ENCODE measurements around the gene HOXB7. TPM values are rescaled to one million over a fixed set of nuclear protein-coding genes. Genes with fewer than 3 reads are reported as not detected.

HOXB7 gene
- total RNA-seq, 2 experiments from 2014 or later: 0.25 to 0.30 TPM

GRCh38 chr17:48592057-48592514 lies 18.7 kb downstream of the HOXB7 start:
- Mint-ChIP-seq H3K4me3 (no peak overlapping the region), H3K9me3 (no peaks in the 10 kb centered on the region), H3K36me3 (ENCODE audit: low read depth) (peaks cover 5% of the 10 kb centered on the region), H3K27me3 (peaks cover 91% of the 10 kb centered on the region), H3K4me1 (peaks cover 51% of the 10 kb centered on the region), H3K27ac (no peak overlapping the region)
- CTCF ChIA-PET: interaction anchor here (1.0 to 2.8 kb wide), 10 partner anchors 18 to 566 kb away, joined by 3 to 18 read pairs (median 6); partner anchors contain the start of gene HOXB7
- POLR2A ChIA-PET: no interaction called here
- no peak for DNase-seq

DNA sequence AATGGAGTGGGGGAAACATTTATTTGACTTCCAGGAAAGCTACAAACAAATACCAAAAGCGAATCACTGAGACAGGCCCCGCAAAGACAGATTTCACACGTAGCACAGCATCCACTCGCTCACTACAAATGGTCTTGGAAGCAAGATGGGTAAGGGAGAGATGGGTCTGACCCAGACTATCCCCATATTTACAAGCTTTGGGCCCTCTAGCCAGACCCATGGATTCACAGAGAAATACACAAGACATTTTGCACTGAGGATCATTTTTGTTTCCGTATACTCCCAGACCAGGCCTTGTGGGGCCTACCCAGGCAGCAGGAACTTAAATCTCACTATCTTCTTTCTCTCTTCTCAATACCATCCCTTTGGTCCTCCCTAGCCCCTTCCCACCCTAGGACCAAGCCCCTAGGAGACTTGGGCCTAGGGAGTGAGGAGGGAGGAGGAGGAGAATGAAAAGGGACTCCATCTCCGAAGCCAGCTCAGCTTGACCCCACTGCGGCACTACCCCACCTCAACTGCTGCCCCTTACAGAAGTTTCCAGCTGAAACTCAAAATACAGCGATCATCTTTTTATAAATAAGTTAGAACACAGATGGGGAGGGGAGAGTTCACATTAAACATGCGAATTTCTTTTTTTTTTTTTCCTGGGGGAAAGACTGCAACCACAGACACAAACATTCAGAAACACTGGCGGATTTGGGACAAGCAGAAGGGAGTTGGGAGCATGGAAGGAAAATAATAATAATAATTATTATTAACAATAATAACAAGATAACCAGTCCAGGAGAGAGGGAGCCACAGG lies 19.4 kb downstream of the HOXB7 start:
- H3K4me1 Mint-ChIP-seq: peaks cover 51% of the 10 kb centered on the region
- H3K27me3 Mint-ChIP-seq: peaks cover 91% of the 10 kb centered on the region
- ChIA-PET POLR2A (no interaction called here), CTCF (interaction anchor here (0.6 to 2.0 kb wide), 3 partner anchors 240 to 565 kb away, joined by 3 to 12 read pairs (median 3); no protein-coding TSS in a partner anchor)
- H3K4me3 Mint-ChIP-seq: no peak overlapping the region
- DNase-seq: no peak
- H3K27ac Mint-ChIP-seq: no peak overlapping the region
- H3K36me3 Mint-ChIP-seq (ENCODE audit: low read depth): peaks cover 6% of the 10 kb centered on the region
- H3K9me3 Mint-ChIP-seq: no peaks in the 10 kb centered on the region

DNA sequence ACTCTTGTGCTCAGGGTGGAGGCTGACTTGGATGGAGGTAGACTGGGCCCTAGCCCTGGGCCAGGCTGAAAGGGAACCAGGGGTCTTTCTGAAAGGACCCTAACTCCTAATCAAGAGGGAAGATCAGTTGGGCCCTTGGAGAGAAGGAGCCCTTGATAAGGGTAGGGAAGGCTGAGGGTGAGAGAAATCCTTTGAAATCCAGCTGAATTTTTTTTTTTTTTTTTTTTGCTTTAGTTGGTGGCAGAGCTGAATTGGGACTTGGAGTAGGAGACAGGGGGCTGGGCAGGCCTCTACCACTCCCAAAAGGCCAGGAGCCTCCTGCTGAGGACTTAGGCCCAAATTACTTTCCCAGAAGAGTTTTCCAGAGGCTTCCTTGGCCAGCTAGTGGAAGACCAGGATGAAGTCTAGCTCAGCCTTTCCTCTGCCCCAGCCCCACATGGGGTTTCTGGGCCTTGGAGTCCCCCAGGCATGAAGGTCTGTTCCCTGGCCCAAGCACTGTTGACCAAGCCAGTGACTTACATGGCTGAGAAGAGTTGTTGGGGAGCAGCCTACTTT lies 20.1 kb downstream of the HOXB7 start:
- CTCF ChIA-PET: interaction anchor here (0.6 to 1.0 kb wide), 2 partner anchors 239 to 252 kb away, joined by 3 read pairs; no protein-coding TSS in a partner anchor

DNA sequence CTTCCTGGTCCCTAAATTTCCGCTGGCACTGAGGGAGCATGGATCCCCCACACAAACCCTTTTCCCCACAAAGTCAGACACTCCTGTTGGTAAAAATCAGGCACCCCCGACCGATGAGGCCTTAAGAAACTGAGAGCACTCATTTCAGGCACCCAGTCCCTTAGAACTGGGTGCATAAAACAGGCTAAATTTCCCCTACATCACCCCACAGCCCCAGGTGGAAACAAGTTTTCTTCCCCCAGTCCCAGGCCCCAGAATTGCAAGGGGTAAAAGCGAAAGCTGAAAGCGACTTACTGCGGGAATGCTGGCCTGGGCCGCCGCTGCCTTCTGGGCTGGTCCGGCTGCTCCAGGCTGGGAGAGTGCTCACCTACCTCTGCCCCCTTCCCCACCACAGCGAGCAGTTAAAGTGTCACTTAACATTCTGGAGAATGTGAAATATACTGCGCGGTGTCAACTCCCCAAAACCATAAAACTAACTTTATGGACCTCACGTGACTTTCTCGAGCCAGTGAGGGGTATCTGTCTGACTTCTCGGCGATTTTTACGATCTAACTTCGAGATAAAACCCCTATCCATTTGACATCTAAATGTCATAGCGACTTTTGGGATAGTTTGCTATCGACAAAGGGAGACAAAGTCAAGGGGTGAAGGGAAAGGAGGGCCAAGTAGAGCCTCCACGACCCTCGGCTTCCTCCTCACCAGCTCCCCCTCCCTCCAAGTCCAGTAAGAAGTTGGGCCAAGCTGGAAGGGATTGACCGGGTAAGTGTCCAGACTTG lies 20.8 kb downstream of the HOXB7 start, which contains the start of gene HOXB3:
TSS of gene HOXB3 (minus strand) at position 411 of the 776 bp plus-strand sequence. CDS start 37,767 bp downstream, outside the sequence.
- ChIA-PET POLR2A (interaction anchor here (0.6 kb wide), 1 partner anchor 20 kb away, joined by 3 read pairs; no protein-coding TSS in a partner anchor), CTCF (interaction anchor here (0.7 to 1.2 kb wide), 2 partner anchors 23 to 34 kb away, joined by 3 to 4 read pairs; no protein-coding TSS in a partner anchor)
- no peak within 1 kb of the TSS for H3K4me3 Mint-ChIP-seq
- peaks cover 93% of the 10 kb centered on the region for H3K27me3 Mint-ChIP-seq
- H3K36me3 Mint-ChIP-seq (ENCODE audit: low read depth): peaks cover 8% of the 10 kb centered on the region
- no peak for DNase-seq
- no peaks in the 10 kb centered on the region for H3K9me3 Mint-ChIP-seq
- H3K27ac Mint-ChIP-seq: no peak within 1 kb of the TSS
- peaks cover 56% of the 10 kb centered on the region for H3K4me1 Mint-ChIP-seq

More for the DNA sequence above, 20.1 kb downstream of the HOXB7 start:
- no peak for DNase-seq
- Mint-ChIP-seq H3K4me3 (no peak overlapping the region), H3K27me3 (peaks cover 93% of the 10 kb centered on the region), H3K9me3 (no peaks in the 10 kb centered on the region), H3K36me3 (ENCODE audit: low read depth) (peaks cover 8% of the 10 kb centered on the region), H3K27ac (no peak overlapping the region), H3K4me1 (peaks cover 54% of the 10 kb centered on the region)
- POLR2A ChIA-PET: interaction anchor here (0.6 kb wide), 1 partner anchor 19 kb away, joined by 3 read pairs; no protein-coding TSS in a partner anchor

- DNase-seq: no peak
- Mint-ChIP-seq H3K4me3 (no peak overlapping the region), H3K9me3 (no peaks in the 10 kb centered on the region), H3K4me1 (peaks cover 59% of the 10 kb centered on the region), H3K27ac (no peak overlapping the region), H3K27me3 (peaks cover 96% of the 10 kb centered on the region), H3K36me3 (ENCODE audit: low read depth) (peaks cover 8% of the 10 kb centered on the region)
- ChIA-PET CTCF (interaction anchor here (0.7 to 1.2 kb wide), 3 partner anchors 24 to 239 kb away, joined by 3 to 4 read pairs (median 3); no protein-coding TSS in a partner anchor), POLR2A (no interaction called here)
Measured at GRCh38 chr17:48589060-48589830, 21.6 kb downstream of the HOXB7 start.

DNA sequence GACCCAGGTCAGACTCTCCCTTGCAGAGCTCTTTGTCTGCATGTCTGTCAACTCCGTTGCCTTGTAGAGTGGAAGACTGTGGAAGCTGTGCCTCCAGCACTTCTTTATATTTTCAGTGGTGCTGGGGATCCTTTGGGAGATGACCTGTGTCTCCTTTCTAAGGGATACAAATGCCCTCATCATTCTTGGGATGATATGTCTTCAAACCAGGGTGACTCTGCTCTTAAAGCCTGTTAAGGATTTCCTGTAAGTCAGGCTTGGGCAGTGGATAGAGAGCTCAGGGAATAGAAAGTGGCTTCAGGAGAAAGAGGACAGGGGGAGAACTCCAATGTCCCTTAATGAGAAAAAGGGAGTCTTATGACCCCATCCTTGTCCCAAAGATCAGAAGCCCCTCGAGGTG lies 22.3 kb downstream of the HOXB7 start:
- peaks cover 52% of the 10 kb centered on the region for H3K4me1 Mint-ChIP-seq

GRCh38 chr17:48588074-48588415 lies 22.8 kb downstream of the HOXB7 start:
- no peaks in the 10 kb centered on the region for H3K9me3 Mint-ChIP-seq
- H3K27me3 Mint-ChIP-seq: peaks cover 97% of the 10 kb centered on the region
- peaks cover 8% of the 10 kb centered on the region for H3K36me3 Mint-ChIP-seq (ENCODE audit: low read depth)
- DNase-seq: no peak
- no peak overlapping the region for H3K4me3 Mint-ChIP-seq
- CTCF ChIA-PET: interaction anchor here (0.6 to 2.0 kb wide), 8 partner anchors 20 to 507 kb away, joined by 3 to 8 read pairs (median 4); partner anchors contain the start of gene HOXB8
- POLR2A ChIA-PET: no interaction called here
- H3K4me1 Mint-ChIP-seq: peaks cover 50% of the 10 kb centered on the region
- H3K27ac Mint-ChIP-seq: no peak overlapping the region

More for the DNA sequence above, 22.3 kb downstream of the HOXB7 start:
- no peak for DNase-seq
- peaks cover 8% of the 10 kb centered on the region for H3K36me3 Mint-ChIP-seq (ENCODE audit: low read depth)
- CTCF ChIA-PET: interaction anchor here (0.6 to 2.0 kb wide), 8 partner anchors 21 to 507 kb away, joined by 3 to 8 read pairs (median 4); no protein-coding TSS in a partner anchor
- POLR2A ChIA-PET: no interaction called here
- no peaks in the 10 kb centered on the region for H3K9me3 Mint-ChIP-seq
- no peak overlapping the region for H3K27ac Mint-ChIP-seq
- H3K4me3 Mint-ChIP-seq: no peak overlapping the region
- peaks cover 97% of the 10 kb centered on the region for H3K27me3 Mint-ChIP-seq

DNA sequence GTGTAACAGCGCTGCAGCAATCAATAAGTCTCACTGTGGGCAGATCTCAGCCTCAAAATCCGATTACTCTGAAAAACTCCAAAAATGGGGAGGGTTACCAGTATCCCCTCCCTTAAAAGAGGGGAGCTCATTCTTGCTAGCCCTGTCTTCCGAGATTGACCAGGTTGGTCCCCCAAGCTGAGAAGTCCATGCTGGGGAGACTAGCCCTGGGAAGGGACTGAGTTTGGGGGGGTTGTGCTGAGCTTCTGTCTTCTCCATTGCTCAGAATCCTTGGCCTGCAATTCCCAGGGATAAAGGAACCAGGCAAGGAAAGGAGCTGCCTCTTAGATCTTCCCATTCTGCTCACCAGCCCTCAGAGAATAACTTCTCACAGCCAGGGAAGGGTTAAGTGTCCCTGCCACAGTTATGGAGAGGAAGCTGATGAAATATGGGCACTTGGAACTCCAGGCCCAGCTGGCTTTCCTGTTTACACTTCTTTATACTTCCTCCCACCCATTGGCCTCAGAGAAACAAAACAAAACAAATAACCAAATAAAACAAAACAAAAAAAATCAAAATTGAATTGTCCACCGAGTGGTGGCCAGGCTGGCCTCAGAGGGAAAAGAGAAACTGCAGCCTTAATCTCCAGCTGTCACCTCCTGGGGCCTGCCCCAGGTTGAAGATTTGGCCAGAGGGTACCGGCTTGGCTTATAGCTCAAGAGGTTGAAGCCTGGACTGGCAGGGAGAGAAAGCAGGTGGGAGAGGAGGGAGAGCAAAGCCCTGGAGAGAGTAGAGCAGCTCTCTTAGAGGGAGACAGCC lies 23.3 kb downstream of the HOXB7 start:
- H3K4me3 Mint-ChIP-seq: no peak overlapping the region
- peaks cover 97% of the 10 kb centered on the region for H3K27me3 Mint-ChIP-seq
- H3K27ac Mint-ChIP-seq: no peak overlapping the region
- CTCF ChIA-PET: interaction anchor here (0.9 to 2.0 kb wide), 9 partner anchors 20 to 506 kb away, joined by 3 to 8 read pairs (median 4); partner anchors contain the start of gene HOXB8
- peaks cover 8% of the 10 kb centered on the region for H3K36me3 Mint-ChIP-seq (ENCODE audit: low read depth)
- DNase-seq: no peak
- peaks cover 50% of the 10 kb centered on the region for H3K4me1 Mint-ChIP-seq
- POLR2A ChIA-PET: interaction anchor here (0.6 kb wide), 1 partner anchor 117 kb away, joined by 3 read pairs; no protein-coding TSS in a partner anchor
- no peaks in the 10 kb centered on the region for H3K9me3 Mint-ChIP-seq

DNA sequence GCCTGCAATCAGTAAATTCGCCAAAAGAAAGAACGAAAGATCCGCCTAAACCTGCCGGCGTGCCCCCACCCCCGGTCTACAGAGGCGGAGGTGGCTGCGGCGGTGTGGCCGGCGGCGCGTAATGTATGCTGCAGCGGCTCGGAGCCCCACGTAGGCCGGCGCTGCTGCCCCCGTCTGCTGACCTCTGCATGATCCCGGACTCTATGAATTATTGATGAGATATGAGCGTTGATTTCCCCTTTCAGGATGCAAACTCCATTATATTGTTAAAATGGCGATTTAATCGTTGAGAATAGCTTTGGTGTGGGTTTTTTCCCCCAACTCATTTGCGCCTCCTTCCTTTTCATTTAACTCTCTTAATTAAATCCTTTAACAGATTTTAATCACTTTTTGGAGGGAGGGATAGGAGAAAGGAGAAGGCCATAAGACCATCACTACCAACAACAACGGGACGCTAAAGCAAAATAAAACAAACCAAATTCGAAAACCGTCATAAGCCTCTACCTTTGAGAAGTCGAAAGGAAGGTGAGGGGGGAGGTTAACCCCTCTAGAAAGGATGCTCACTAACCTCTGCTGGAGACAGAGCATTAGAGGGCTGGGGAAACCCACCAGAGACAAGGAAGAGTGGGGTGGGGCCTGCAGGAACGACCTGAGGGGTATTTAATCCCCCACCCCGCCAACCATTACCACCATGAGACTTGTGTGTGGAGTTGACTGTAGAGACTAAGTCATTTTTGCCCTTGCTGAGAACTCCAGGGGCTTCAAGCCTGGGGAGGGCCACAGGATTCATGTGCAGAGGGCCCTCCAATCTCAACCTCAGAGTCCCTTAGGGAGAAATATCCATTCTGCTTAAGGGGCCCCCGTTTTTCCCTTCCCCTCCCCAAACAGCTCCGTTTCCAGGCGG lies 24.2 kb downstream of the HOXB7 start:
- Mint-ChIP-seq H3K36me3 (ENCODE audit: low read depth) (peaks cover 8% of the 10 kb centered on the region), H3K4me3 (peak overlapping the region; percentile 83), H3K27ac (no peak overlapping the region), H3K4me1 (peaks cover 50% of the 10 kb centered on the region), H3K27me3 (peaks cover 96% of the 10 kb centered on the region), H3K9me3 (no peaks in the 10 kb centered on the region)
- CTCF ChIA-PET: interaction anchor here (0.9 to 2.0 kb wide), 7 partner anchors 19 to 278 kb away, joined by 3 to 8 read pairs (median 3); partner anchors contain the start of gene HOXB8
- no peak for DNase-seq
- POLR2A ChIA-PET: no interaction called here

DNA sequence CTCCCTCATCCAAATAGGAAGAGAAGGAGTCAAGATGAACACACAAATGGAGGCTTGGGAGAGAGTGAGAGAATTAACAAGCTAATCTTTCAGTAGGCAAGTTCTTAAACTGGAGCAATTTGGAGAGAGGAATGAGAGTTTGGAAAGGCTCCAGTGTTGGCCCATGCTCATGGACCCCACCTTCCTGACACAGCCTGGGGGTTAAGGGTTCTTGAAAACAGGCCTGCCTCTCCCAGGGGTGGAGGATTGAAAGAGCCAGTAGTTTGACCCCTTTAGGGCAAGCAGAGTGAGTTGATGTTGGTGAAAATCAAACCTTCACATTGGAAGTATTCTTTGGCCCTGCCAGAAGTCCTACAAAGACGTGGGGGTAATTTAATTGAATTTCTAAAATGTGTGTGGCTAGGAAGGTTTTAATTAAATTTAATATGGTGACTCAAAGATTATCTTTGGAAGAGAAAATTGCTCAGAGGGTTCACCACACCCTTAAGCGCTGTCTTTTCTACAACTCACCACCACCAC lies 26.5 kb downstream of the HOXB7 start:
- peak overlapping the region; percentile 17 for H3K4me3 Mint-ChIP-seq
- POLR2A ChIA-PET: no interaction called here
- CTCF ChIA-PET: interaction anchor here (1.2 to 1.6 kb wide), 2 partner anchors 9 to 80 kb away, joined by 3 to 6 read pairs; no protein-coding TSS in a partner anchor
- DNase-seq: no peak
- H3K27ac Mint-ChIP-seq: no peak overlapping the region
- no peaks in the 10 kb centered on the region for H3K9me3 Mint-ChIP-seq
- peaks cover 97% of the 10 kb centered on the region for H3K27me3 Mint-ChIP-seq
- H3K4me1 Mint-ChIP-seq: peaks cover 66% of the 10 kb centered on the region
- H3K36me3 Mint-ChIP-seq (ENCODE audit: low read depth): peaks cover 7% of the 10 kb centered on the region

Measured in activated CD4-positive, alpha-beta T cell treated with anti-CD3 and anti-CD28 coated beads, Interleukin-2, amount 10 ng/mL, durations not matched to agents 7 days and 5 days (primary cell).